Measurements from ENCODE around the gene EXOC2.

- TF ChIP-seq, protein P1, sequence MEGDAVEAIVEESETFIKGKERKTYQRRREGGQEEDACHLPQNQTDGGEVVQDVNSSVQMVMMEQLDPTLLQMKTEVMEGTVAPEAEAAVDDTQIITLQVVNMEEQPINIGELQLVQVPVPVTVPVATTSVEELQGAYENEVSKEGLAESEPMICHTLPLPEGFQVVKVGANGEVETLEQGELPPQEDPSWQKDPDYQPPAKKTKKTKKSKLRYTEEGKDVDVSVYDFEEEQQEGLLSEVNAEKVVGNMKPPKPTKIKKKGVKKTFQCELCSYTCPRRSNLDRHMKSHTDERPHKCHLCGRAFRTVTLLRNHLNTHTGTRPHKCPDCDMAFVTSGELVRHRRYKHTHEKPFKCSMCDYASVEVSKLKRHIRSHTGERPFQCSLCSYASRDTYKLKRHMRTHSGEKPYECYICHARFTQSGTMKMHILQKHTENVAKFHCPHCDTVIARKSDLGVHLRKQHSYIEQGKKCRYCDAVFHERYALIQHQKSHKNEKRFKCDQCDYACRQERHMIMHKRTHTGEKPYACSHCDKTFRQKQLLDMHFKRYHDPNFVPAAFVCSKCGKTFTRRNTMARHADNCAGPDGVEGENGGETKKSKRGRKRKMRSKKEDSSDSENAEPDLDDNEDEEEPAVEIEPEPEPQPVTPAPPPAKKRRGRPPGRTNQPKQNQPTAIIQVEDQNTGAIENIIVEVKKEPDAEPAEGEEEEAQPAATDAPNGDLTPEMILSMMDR (IDR thresholded peaks at IDR 0.05; ENCODE audit: low read depth, low read length) = no peak
- TF ChIP-seq, protein P2, sequence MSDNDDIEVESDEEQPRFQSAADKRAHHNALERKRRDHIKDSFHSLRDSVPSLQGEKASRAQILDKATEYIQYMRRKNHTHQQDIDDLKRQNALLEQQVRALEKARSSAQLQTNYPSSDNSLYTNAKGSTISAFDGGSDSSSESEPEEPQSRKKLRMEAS (IDR thresholded peaks at IDR 0.05; ENCODE audit: low read depth, low read length) = no peak
- no peak for TF ChIP-seq POLR2A (IDR thresholded peaks at IDR 0.05; ENCODE audit: extremely low read depth, insufficient read length)
Observed at GRCh38 chr6:684831-685636, 7.9 kb downstream of the EXOC2 start.
